Kidney (tissue), 14 donors: Measurements from ENCODE around the gene RAB34. TPM values are rescaled to one million over a fixed set of nuclear protein-coding genes. Genes with fewer than 3 reads are reported as not detected.

Experiments
- DNase-seq, 5 donors: peaks; one replicate each; pipeline ENCODE4 v3.0.0-alpha.2; 2013 to 2020
- FAIRE-seq: peaks from 2 replicates; lab custom pipeline; 2012; peaks lifted over from hg19 to GRCh38; lab: Jason Lieb, UNC
- H3K27ac ChIP-seq, 2 donors: one replicate each; pipeline ENCODE4 v1.7.0; 2013; ENCODE audit warnings: low read depth in 2 of 2, low read length in 2 of 2, inconsistent platforms in 1 of 2
- H3K27me3 ChIP-seq: one replicate; pipeline ENCODE4 v1.7.1; 2013; ENCODE audit warnings: low read length, inconsistent platforms; ENCODE audit not compliant: control insufficient read depth, insufficient read depth
- H3K36me3 ChIP-seq, 3 donors: one replicate each; pipeline versions ENCODE4 v1.7.0 to v1.7.1; 2013; ENCODE audit warnings: low read length in 3 of 3, control low read depth in 1 of 3, inconsistent platforms in 1 of 3; ENCODE audit not compliant: insufficient read depth in 3 of 3, control insufficient read depth in 2 of 3
- H3K4me1 ChIP-seq, 3 donors: one replicate each; pipeline versions ENCODE4 v1.7.0 to v1.7.1; 2013; ENCODE audit warnings: low read length in 3 of 3, inconsistent platforms in 1 of 3, low read depth in 1 of 3; ENCODE audit not compliant: control insufficient read depth in 2 of 3, insufficient read depth in 2 of 3
- H3K4me3 ChIP-seq, 3 donors: one replicate each; pipeline versions ENCODE4 v1.7.0 to v1.8.1; 2013; ENCODE audit warnings: low read length in 3 of 3, control low read depth in 1 of 3, inconsistent platforms in 1 of 3
- H3K9ac ChIP-seq, 3 donors: one replicate each; pipeline versions ENCODE4 v1.7.0 to v1.7.1; 2013; ENCODE audit warnings: low read length in 3 of 3, control low read depth in 1 of 3, inconsistent platforms in 1 of 3
- H3K9me3 ChIP-seq, 3 donors: one replicate each; pipeline versions ENCODE4 v1.7.0 to v1.7.1; 2013; ENCODE audit warnings: low read length in 3 of 3, control low read depth in 1 of 3, inconsistent platforms in 1 of 3; ENCODE audit not compliant: control insufficient read depth in 2 of 3, insufficient read depth in 1 of 3
- intact Hi-C: fragments of 100-400 bp; cut with DNase I; formaldehyde crosslinking; loops from one replicate; pipeline ENCODE4 v1.11.1; 2022
- polyA plus RNA-seq: library from polyadenylated mRNA; stranded (reverse); fragments of 350-450 nt; fragmentation: Illumina TruSeq; extraction: RNeasy Lipid Tissue Mini Kit (QIAGEN cat#74804); gene quantifications from one replicate; pipeline ENCODE4 v1.2.3, GENCODE V29; 2014; ENCODE audit warnings: low read depth, low replicate concordance; ENCODE audit not compliant: insufficient read depth
- total RNA-seq: library from RNA; stranded (reverse); fragmentation: NEBNext Ultra II Directional; extraction: Animal tissue kit (Norgen Biotek cat#: 25700); gene quantifications from one replicate; pipeline ENCODE4 v1.2.1, GENCODE V29; 2021
- TF ChIP-seq, protein P1 (sequence below): IDR thresholded peaks from 3 replicates; pipeline ENCODE4 v1.5.1; 2012; ENCODE audit warnings: mild to moderate bottlenecking, moderate library complexity, borderline replicate concordance; ENCODE audit not compliant: insufficient read depth; ENCODE audit errors: extremely low read depth
- donor health status: control.
- donor health status: control.
- donor health status: control.
- donor health status: control.
- donor health status: control.
- donor health status: DM: yes; HTN: yes; CAD: no.
- donor health status: Normal renal cell carcinoma (clear cell type).

The RAB34 gene
- total and polyA plus RNA-seq, 2 donors from 2014 or later = 119 to 128 TPM

DNA sequence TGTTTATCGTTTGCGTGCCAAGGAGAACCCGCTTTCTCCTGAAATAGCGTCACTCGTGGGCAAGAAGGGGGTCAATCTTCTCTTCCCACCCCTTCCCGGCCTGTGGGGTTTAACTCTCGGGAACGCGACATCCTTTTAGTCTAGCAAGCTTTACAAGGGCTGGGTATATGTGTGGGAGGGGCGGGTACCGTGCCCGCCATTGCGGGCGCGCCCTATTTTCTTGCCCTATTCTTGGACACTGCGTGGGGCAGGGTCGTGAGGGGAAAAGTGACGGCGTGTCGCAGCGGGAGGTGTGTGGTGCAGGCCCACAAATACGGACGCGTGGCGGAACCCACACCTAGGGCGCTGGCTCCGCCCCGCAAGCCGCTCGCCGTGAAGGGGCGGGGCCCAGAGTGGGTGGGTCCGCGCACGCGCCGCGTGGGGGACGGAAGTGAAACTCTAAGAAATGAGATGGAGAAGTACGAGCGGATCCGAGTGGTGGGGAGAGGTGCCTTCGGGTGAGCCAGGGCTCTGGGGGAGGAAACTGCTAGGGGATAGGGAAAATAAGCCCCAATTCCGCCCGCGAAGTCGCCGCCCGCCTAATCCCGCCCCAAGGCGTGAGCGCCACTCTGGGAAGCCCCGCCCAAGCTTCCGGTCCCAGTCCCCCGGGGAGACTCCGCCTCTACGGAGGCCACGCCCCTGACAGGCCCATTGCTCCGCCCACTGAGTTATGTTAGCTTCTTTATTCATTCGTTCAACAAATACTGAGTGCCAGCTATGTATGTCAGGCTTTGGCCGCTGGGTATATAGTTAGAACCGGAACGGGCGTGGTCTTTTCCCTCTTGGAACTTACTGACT lies 10.9 kb upstream of the RAB34 start, which contains the start of gene NEK8:
Gene NEK8 (plus strand): TSS at position 425 of the 837 bp plus-strand sequence. CDS start 26 bp downstream, at position 451.
- Histone ChIP-seq H3K4me1 (peaks cover 0 to 16% (median 0%) of the 10 kb centered on the region in 3 donors), H3K9me3 (no peaks in the 10 kb centered on the region), H3K9ac (peak within 1 kb of the TSS; percentile 35 to 79 (median 71)), H3K27ac (peak within 1 kb of the TSS; percentile 96 to 99), H3K27me3 (no peaks in the 10 kb centered on the region), H3K4me3 (peak within 1 kb of the TSS; percentile 75 to 95 (median 92)), H3K36me3 (peaks cover under 1 to 9% (median under 1%) of the 10 kb centered on the region in 3 donors)
- intact Hi-C loops = no loop called here
- TF ChIP-seq, protein P1, sequence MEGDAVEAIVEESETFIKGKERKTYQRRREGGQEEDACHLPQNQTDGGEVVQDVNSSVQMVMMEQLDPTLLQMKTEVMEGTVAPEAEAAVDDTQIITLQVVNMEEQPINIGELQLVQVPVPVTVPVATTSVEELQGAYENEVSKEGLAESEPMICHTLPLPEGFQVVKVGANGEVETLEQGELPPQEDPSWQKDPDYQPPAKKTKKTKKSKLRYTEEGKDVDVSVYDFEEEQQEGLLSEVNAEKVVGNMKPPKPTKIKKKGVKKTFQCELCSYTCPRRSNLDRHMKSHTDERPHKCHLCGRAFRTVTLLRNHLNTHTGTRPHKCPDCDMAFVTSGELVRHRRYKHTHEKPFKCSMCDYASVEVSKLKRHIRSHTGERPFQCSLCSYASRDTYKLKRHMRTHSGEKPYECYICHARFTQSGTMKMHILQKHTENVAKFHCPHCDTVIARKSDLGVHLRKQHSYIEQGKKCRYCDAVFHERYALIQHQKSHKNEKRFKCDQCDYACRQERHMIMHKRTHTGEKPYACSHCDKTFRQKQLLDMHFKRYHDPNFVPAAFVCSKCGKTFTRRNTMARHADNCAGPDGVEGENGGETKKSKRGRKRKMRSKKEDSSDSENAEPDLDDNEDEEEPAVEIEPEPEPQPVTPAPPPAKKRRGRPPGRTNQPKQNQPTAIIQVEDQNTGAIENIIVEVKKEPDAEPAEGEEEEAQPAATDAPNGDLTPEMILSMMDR = no peak
- FAIRE-seq = no peak
- peak; percentile 96 to 98 (median 97) for DNase-seq

DNA sequence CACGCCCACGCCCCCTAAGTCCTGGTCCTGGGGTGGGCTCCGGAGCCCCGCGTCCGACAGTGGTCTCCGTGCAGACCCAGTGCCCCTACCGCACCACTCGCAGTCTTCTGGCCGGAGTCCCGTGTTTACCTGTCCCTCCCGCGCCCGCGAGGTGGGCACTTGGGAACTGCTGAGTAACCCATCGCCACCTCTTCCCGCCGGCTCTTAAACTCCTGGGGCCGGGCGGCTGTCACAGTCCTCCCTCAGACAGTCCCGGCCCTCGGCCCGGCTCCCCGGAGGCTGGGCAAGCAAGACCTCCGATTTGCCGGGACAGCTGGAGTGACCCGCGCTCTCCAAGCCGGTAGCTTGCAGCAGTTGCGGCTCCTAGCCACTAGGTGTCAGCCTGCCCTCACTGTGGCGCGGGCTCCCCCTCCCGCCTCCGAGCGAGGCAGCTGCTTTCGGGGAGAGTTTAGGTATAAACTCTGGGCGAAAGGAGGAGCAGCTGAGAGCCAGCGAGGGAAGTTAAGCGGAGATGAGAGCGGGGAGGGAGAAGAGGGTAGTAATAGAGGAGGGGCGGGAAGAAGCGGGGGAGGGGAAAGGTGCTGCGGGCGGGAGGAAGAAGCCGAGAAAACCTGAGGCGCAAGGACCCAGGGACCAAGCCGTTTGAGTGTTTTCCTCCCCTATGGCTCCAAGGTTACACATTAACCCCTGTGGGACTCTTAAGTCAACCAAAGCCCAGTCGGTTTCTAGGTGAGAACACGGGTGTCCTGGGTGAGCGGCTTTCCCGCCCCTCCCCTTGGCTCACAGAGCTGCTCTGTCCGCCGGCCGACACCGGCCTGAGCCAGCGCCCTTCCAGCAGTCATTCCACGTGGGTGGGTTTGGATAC lies 9.2 kb upstream of the RAB34 start:
- Histone ChIP-seq H3K27ac (peak overlapping the region; percentile 96 to 99), H3K27me3 (no peaks in the 10 kb centered on the region), H3K9me3 (no peaks in the 10 kb centered on the region), H3K4me3 (peak overlapping the region; percentile 58 to 95 (median 75)), H3K9ac (peak overlapping the region; percentile 15 to 62 (median 34)), H3K36me3 (peaks cover 5 to 23% (median 11%) of the 10 kb centered on the region in 3 donors), H3K4me1 (peaks cover 0 to 16% (median 0%) of the 10 kb centered on the region in 3 donors)
- intact Hi-C loops = no loop called here
- TF ChIP-seq, protein P1 = peak; percentile 100
- DNase-seq (peak; percentile 98), FAIRE-seq (no peak)

DNA sequence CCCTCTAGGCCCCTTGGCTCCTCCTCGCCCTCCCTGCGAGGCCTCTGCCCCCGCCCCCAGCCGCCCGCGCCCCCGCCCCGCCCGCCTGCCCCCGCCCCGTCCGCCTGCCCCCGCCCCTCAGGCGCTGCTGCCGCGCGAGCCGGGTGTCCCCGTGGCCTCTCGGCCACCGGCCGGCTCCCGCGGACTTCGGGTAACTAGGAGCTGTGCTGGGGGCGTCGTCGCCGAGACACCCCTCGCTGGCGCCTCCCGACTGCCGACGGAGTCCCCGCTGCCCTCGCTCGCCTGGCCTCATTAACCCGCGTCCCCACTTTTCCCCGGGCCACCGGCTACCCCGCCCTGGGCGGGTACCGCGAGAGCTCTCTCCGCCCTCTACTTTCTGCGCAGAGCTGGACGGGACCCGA lies 8.6 kb upstream of the RAB34 start, which contains the start of gene TLCD1:
Gene TLCD1 (minus strand): TSS at position 8 of the 401 bp plus-strand sequence. CDS start 136 bp downstream, outside the sequence.
- H3K36me3 ChIP-seq = peaks cover 8 to 23% (median 16%) of the 10 kb centered on the region in 3 donors
- intact Hi-C loops = no loop called here
- H3K9me3 ChIP-seq = no peaks in the 10 kb centered on the region
- TF ChIP-seq, protein P1 = no peak
- H3K27ac ChIP-seq = peak within 1 kb of the TSS; percentile 96 to 99
- peaks cover 0 to 21% (median 3%) of the 10 kb centered on the region in 3 donors for H3K4me1 ChIP-seq
- DNase-seq = peak; percentile 83 to 95 (median 84)
- no peak for FAIRE-seq
- peak within 1 kb of the TSS in 2 of 3 donors; percentile 67 to 68 for H3K9ac ChIP-seq
- no peaks in the 10 kb centered on the region for H3K27me3 ChIP-seq
- peak within 1 kb of the TSS; percentile 58 to 95 (median 75) for H3K4me3 ChIP-seq
